A673 (cell line): ENCODE data around the gene MIDN.

ENCODE experiments used
- EZH2 ChIP-seq: fragments of 200-600 bp; sonication (generic); IDR thresholded peaks from 2 replicates; pipeline ENCODE4 v1.6.1; 2017; ENCODE audit warnings: borderline replicate concordance, low read depth, mild to moderate bottlenecking, mixed read lengths, antibody characterized with exemption, low read length; ENCODE audit not compliant: poor library complexity, severe bottlenecking
- TF ChIP-seq, protein P1 (sequence below): fragments of 300-800, 200-600 bp; sonication (generic); conservative IDR thresholded peaks from 2 replicates; pipeline ENCODE4 v1.5.1; 2017; ENCODE audit warnings: low read depth, mild to moderate bottlenecking, antibody characterized with exemption, low read length, moderate library complexity, mixed read lengths

DNA sequence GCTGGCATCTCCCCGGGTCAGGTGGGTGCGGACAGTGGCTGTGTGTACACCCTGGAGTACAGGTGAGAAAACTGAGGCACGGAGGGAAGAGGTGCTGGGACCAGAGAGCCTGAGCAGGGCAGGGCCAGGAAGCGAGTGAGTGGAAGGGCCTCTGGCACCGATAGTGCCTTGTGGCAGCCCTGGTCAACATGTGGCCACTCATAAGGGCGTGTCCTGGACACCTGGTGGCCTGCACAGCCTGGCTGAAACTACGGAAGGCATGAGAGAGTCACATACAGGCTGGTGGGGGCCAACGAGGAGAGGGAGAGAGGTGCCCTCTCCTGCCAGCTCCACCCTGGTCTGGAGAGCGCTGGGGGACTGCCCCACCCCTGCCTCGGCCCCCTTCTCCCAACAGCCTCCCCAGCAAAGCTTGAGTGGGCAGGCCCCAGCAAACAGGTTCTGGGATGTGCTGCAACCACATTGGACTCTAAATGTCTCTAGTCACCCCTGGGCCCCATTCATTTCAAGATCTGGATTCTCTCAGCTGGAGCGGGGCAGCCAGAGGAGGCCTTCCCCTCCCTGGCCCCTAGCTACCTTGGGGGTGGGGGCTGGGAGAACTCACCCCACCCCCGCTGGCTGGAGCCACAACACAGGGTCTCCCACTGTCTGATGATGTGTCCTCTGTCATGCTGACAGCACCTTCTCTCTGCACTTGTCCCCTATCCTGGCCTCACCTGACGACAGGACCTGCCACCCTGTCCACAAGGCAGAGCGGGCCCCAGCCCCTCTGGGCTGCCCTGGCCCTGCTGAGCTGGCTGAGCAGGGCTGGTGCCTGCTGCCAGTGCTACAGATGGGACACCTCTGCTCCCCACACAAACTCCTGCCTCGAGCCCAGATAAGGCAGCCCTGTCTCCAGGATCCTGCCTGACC lies 16.4 kb upstream of the MIDN start:
- TF ChIP-seq, protein P1, sequence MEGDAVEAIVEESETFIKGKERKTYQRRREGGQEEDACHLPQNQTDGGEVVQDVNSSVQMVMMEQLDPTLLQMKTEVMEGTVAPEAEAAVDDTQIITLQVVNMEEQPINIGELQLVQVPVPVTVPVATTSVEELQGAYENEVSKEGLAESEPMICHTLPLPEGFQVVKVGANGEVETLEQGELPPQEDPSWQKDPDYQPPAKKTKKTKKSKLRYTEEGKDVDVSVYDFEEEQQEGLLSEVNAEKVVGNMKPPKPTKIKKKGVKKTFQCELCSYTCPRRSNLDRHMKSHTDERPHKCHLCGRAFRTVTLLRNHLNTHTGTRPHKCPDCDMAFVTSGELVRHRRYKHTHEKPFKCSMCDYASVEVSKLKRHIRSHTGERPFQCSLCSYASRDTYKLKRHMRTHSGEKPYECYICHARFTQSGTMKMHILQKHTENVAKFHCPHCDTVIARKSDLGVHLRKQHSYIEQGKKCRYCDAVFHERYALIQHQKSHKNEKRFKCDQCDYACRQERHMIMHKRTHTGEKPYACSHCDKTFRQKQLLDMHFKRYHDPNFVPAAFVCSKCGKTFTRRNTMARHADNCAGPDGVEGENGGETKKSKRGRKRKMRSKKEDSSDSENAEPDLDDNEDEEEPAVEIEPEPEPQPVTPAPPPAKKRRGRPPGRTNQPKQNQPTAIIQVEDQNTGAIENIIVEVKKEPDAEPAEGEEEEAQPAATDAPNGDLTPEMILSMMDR = no peak
- TF ChIP-seq EZH2 = no peak
